ENCODE data around the gene GHRL.

Gene GHRL

GRCh38 chr3:10262027-10262426, 30.7 kb downstream of the GHRL start:
- Histone ChIP-seq H3K4me2 (ENCODE audit: low read depth, low read length, poor library complexity, severe bottlenecking) (no peak overlapping the region), H3K27me3 (ENCODE audit: low read length) (no peaks in the 10 kb centered on the region), H3K9me2 (replicated peaks; ENCODE audit: insufficient read depth, low read length) (no peaks in the 10 kb centered on the region), H4K20me1 (ENCODE audit: low read depth, low read length) (peaks cover 3% of the 10 kb centered on the region; the same call in 1 of the 2 replicates), H3K4me3 (ENCODE audit: insufficient read depth, low read length, poor library complexity, severe bottlenecking) (no peak overlapping the region), H2AFZ (ENCODE audit: low read depth, low read length, severe bottlenecking) (no peak overlapping the region), H3K9ac (ENCODE audit: low read length) (no peak overlapping the region), H3K36me3 (ENCODE audit: low read length) (peaks cover 29% of the 10 kb centered on the region; the same call in 1 of the 2 replicates), H3K27ac (ENCODE audit: low read depth, low read length) (no peak overlapping the region), H3F3A (ENCODE audit: insufficient read depth) (0 out of 2 replicates have a peak, but pooled peaks cover 3% of the 10 kb centered on the region), H3K79me2 (ENCODE audit: insufficient read depth, low read length) (peaks cover 83% of the 10 kb centered on the region), H3K9me3 (ENCODE audit: insufficient read depth, low read length) (no peaks in the 10 kb centered on the region)
- TF ChIP-seq CTCF (IDR thresholded peaks at IDR 0.05; ENCODE audit: insufficient read depth, low read length, poor library complexity, severe bottlenecking) (no peak), EZH2phosphoT487 (conservative IDR thresholded peaks at IDR 0.05; ENCODE audit: low read length) (no peak)

GRCh38 chr3:10260211-10260701, 32.5 kb downstream of the GHRL start:
- Histone ChIP-seq H2AFZ (ENCODE audit: low read depth, low read length, severe bottlenecking) (no peak overlapping the region), H3K9me2 (replicated peaks; ENCODE audit: insufficient read depth, low read length) (no peaks in the 10 kb centered on the region), H3F3A (ENCODE audit: insufficient read depth) (0 out of 2 replicates have a peak, but pooled peaks cover 3% of the 10 kb centered on the region), H4K20me1 (ENCODE audit: low read depth, low read length) (peaks cover 3% of the 10 kb centered on the region; the same call in 1 of the 2 replicates), H3K27me3 (ENCODE audit: low read length) (no peaks in the 10 kb centered on the region), H3K9me3 (ENCODE audit: insufficient read depth, low read length) (no peaks in the 10 kb centered on the region), H3K36me3 (ENCODE audit: low read length) (peaks cover 22% of the 10 kb centered on the region; the same call in 1 of the 2 replicates), H3K4me2 (ENCODE audit: low read depth, low read length, poor library complexity, severe bottlenecking) (no peak overlapping the region), H3K9ac (ENCODE audit: low read length) (no peak overlapping the region), H3K27ac (ENCODE audit: low read depth, low read length) (no peak overlapping the region), H3K79me2 (ENCODE audit: insufficient read depth, low read length) (peaks cover 85% of the 10 kb centered on the region), H3K4me3 (ENCODE audit: insufficient read depth, low read length, poor library complexity, severe bottlenecking) (no peak overlapping the region)
- TF ChIP-seq EZH2phosphoT487 (conservative IDR thresholded peaks at IDR 0.05; ENCODE audit: low read length) (no peak), CTCF (IDR thresholded peaks at IDR 0.05; ENCODE audit: insufficient read depth, low read length, poor library complexity, severe bottlenecking) (no peak)

GRCh38 chr3:10259798-10260197, 32.9 kb downstream of the GHRL start:
- Histone ChIP-seq H3K9me3 (ENCODE audit: insufficient read depth, low read length) (no peaks in the 10 kb centered on the region), H3K27ac (ENCODE audit: low read depth, low read length) (no peak overlapping the region), H3K9me2 (replicated peaks; ENCODE audit: insufficient read depth, low read length) (no peaks in the 10 kb centered on the region), H3K27me3 (ENCODE audit: low read length) (no peaks in the 10 kb centered on the region), H3K79me2 (ENCODE audit: insufficient read depth, low read length) (peaks cover 86% of the 10 kb centered on the region), H3K9ac (ENCODE audit: low read length) (no peak overlapping the region), H3K36me3 (ENCODE audit: low read length) (peaks cover 22% of the 10 kb centered on the region; the same call in 1 of the 2 replicates), H3F3A (ENCODE audit: insufficient read depth) (0 out of 2 replicates have a peak, but pooled peaks cover 3% of the 10 kb centered on the region), H3K4me3 (ENCODE audit: insufficient read depth, low read length, poor library complexity, severe bottlenecking) (no peak overlapping the region), H4K20me1 (ENCODE audit: low read depth, low read length) (peaks cover 3% of the 10 kb centered on the region; the same call in 1 of the 2 replicates), H3K4me2 (ENCODE audit: low read depth, low read length, poor library complexity, severe bottlenecking) (no peak overlapping the region), H2AFZ (ENCODE audit: low read depth, low read length, severe bottlenecking) (no peak overlapping the region)
- TF ChIP-seq CTCF (IDR thresholded peaks at IDR 0.05; ENCODE audit: insufficient read depth, low read length, poor library complexity, severe bottlenecking), result no peak
